Keratinocyte (primary cell): ENCODE data around the gene ABL1. TPM values are rescaled to one million over a fixed set of nuclear protein-coding genes. Genes with fewer than 3 reads are reported as not detected.

ENCODE experiments used
- DNase-seq: peaks from one replicate; pipeline ENCODE4 v3.0.0-alpha.2; 2011; ENCODE audit warnings: low read depth, missing footprints, low spot score
- FAIRE-seq: peaks from 2 replicates; lab custom pipeline; 2011; peaks lifted over from hg19 to GRCh38; lab: Jason Lieb, UNC
- H2AFZ ChIP-seq: 2 replicates; pipeline ENCODE4 v1.6.0; 2012; ENCODE audit warnings: low read length, control low read depth, inconsistent platforms; ENCODE audit not compliant: control insufficient read depth
- H3K27ac ChIP-seq: 2 replicates; pipeline ENCODE4 v1.5.1; 2011; ENCODE audit warnings: low read length; ENCODE audit not compliant: control insufficient read depth, insufficient read depth
- H3K27me3 ChIP-seq: 3 replicates; pipeline ENCODE4 v1.6.0; 2011; ENCODE audit warnings: low read length; ENCODE audit not compliant: control insufficient read depth, insufficient read depth; ENCODE audit errors: extremely low read depth
- H3K36me3 ChIP-seq, 2 experiments: 2 replicates in 1 of 2; 3 replicates in 1 of 2; pipeline ENCODE4 v1.5.1; 2011; ENCODE audit warnings: low read length in 2 of 2, mild to moderate bottlenecking in 1 of 2; ENCODE audit not compliant: control insufficient read depth in 2 of 2, insufficient read depth in 2 of 2; ENCODE audit errors: extremely low read depth in 1 of 2
- H3K4me1 ChIP-seq: 3 replicates; pipeline ENCODE4 v1.5.1; 2011; ENCODE audit warnings: low read length; ENCODE audit not compliant: control insufficient read depth, insufficient read depth; ENCODE audit errors: extremely low read depth
- H3K4me2 ChIP-seq: 3 replicates; pipeline ENCODE4 v1.6.0; 2011; ENCODE audit warnings: low read depth, low read length; ENCODE audit not compliant: control insufficient read depth, insufficient read depth; ENCODE audit errors: extremely low read depth
- H3K4me3 ChIP-seq, 3 experiments: fragments of 200-600 bp in 1 of 3; sonication (generic) in 1 of 3; 2 replicates in 2 of 3; 3 replicates in 1 of 3; pipeline ENCODE4 v1.5.1; 2011 to 2016; ENCODE audit warnings: low read length in 3 of 3, mild to moderate bottlenecking in 3 of 3, control low read depth in 2 of 3, inconsistent platforms in 1 of 3, low read depth in 1 of 3, mixed read lengths in 1 of 3, mixed run types in 1 of 3, moderate library complexity in 1 of 3; ENCODE audit not compliant: control insufficient read depth in 2 of 3, insufficient read depth in 2 of 3; ENCODE audit errors: extremely low read depth in 1 of 3
- H3K79me2 ChIP-seq: 2 replicates; pipeline ENCODE4 v1.6.0; 2012; ENCODE audit warnings: low read length; ENCODE audit not compliant: control insufficient read depth, insufficient read depth
- H3K9ac ChIP-seq: 3 replicates; pipeline ENCODE4 v1.6.0; 2011; ENCODE audit warnings: low read length; ENCODE audit not compliant: control insufficient read depth, insufficient read depth; ENCODE audit errors: extremely low read depth
- H3K9me1 ChIP-seq: 3 replicates; pipeline ENCODE4 v1.6.0; 2011; ENCODE audit warnings: low read length; ENCODE audit not compliant: control insufficient read depth, insufficient read depth; ENCODE audit errors: extremely low read depth
- H3K9me3 ChIP-seq: 2 replicates; pipeline ENCODE4 v1.5.1; 2012; ENCODE audit warnings: low read depth, low read length; ENCODE audit not compliant: control insufficient read depth
- H4K20me1 ChIP-seq: 3 replicates; pipeline ENCODE4 v1.6.0; 2011; ENCODE audit warnings: low read length; ENCODE audit not compliant: control insufficient read depth, insufficient read depth; ENCODE audit errors: extremely low read depth
- EZH2 ChIP-seq: IDR thresholded peaks from one replicate; pipeline ENCODE4 v1.6.1; 2012; ENCODE audit warnings: inconsistent platforms, mild to moderate bottlenecking, low read length, moderate library complexity
- dilution Hi-C: fragments of 300-500 bp; cut with MboI; formaldehyde crosslinking; loops from one replicate; pipeline ENCODE4 v1.7.0; 2020; ENCODE audit warnings: low sequenced_read_pairs; ENCODE audit not compliant: extremely low pct_ligation_motif_present
- polyA plus RNA-seq, 5 experiments: library from polyadenylated mRNA; depleted of rRNA in 3 of 5; stranded (reverse) in 3 of 5; stranded (forward) in 1 of 5; unstranded in 1 of 5; fragments of >200 nt; gene quantifications; 1 replicate in 1 of 5; 2 replicates in 3 of 5; 3 replicates in 1 of 5; pipeline versions ENCODE4 v1.2.1 to v1.2.3, GENCODE V29; 2011 to 2012; ENCODE audit warnings: missing spikeins in 2 of 5, low read depth in 1 of 5, low replicate concordance in 1 of 5
- TF ChIP-seq, protein P1 (sequence below), 3 experiments: IDR thresholded peaks in 1 of 3; conservative IDR thresholded peaks in 1 of 3; optimal IDR thresholded peaks in 1 of 3; 2 replicates in 2 of 3; 3 replicates in 1 of 3; pipeline versions ENCODE3 to v1.5.1; 2011; ENCODE audit warnings: low read length in 3 of 3, mild to moderate bottlenecking in 3 of 3, moderate library complexity in 2 of 3, control low read depth in 1 of 3, inconsistent platforms in 1 of 3; ENCODE audit not compliant: insufficient read depth in 2 of 3; ENCODE audit errors: extremely low read depth in 1 of 3

The ABL1 gene
- polyA plus RNA-seq, 1 donor (not counting 4 experiments of a cell fraction or from before 2014, with no cell fraction given) = 17.0 TPM

DNA sequence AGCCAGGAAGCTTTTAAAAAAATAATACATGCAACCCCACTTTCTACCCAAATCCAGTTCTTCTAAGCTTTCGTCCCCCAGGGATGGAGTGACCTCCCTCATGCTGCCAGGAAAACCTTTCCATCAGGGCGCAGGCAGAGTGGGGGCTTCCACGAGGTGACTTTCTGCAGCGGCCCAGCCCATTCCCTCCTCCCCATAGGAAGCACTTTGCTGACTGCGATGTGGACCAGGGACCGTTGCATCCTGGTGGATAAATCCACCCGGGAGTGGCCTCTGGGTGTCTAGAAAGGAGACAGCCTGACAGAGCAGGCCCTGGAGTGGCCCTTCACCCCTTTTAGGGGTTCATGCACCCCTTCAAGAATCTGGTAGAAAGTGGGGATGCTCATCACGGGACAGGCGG lies 60.0 kb downstream of the ABL1 start:
- no peak for TF ChIP-seq EZH2
- TF ChIP-seq, protein P1, sequence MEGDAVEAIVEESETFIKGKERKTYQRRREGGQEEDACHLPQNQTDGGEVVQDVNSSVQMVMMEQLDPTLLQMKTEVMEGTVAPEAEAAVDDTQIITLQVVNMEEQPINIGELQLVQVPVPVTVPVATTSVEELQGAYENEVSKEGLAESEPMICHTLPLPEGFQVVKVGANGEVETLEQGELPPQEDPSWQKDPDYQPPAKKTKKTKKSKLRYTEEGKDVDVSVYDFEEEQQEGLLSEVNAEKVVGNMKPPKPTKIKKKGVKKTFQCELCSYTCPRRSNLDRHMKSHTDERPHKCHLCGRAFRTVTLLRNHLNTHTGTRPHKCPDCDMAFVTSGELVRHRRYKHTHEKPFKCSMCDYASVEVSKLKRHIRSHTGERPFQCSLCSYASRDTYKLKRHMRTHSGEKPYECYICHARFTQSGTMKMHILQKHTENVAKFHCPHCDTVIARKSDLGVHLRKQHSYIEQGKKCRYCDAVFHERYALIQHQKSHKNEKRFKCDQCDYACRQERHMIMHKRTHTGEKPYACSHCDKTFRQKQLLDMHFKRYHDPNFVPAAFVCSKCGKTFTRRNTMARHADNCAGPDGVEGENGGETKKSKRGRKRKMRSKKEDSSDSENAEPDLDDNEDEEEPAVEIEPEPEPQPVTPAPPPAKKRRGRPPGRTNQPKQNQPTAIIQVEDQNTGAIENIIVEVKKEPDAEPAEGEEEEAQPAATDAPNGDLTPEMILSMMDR (optimal IDR thresholded peaks at IDR 0.05 in 1 of 3, IDR thresholded peaks at IDR 0.05 in 1 of 3, conservative IDR thresholded peaks at IDR 0.05 in 1 of 3; ENCODE audit: extremely low read depth in 1 of 3, insufficient read depth in 2 of 3, low read length in 3 of 3) = no peak
- H3K79me2 ChIP-seq = no peaks in the 10 kb centered on the region
- no peaks in the 10 kb centered on the region for H3K9me1 ChIP-seq
- peaks cover 34% of the 10 kb centered on the region for H3K27me3 ChIP-seq
- peaks cover 3% of the 10 kb centered on the region for H4K20me1 ChIP-seq
- no peak for DNase-seq
- dilution Hi-C loops = no loop called here
- no peaks in the 10 kb centered on the region for H3K9me3 ChIP-seq
- H3K27ac ChIP-seq = no peak overlapping the region
- H3K9ac ChIP-seq = no peak overlapping the region
- no peak for FAIRE-seq
- peaks cover 5 to 6% of the 10 kb centered on the region in 2 experiments for H3K36me3 ChIP-seq
- H3K4me1 ChIP-seq = no peaks in the 10 kb centered on the region
- no peak overlapping the region for H3K4me3 ChIP-seq
- no peak overlapping the region for H3K4me2 ChIP-seq
- no peak overlapping the region for H2AFZ ChIP-seq

DNA sequence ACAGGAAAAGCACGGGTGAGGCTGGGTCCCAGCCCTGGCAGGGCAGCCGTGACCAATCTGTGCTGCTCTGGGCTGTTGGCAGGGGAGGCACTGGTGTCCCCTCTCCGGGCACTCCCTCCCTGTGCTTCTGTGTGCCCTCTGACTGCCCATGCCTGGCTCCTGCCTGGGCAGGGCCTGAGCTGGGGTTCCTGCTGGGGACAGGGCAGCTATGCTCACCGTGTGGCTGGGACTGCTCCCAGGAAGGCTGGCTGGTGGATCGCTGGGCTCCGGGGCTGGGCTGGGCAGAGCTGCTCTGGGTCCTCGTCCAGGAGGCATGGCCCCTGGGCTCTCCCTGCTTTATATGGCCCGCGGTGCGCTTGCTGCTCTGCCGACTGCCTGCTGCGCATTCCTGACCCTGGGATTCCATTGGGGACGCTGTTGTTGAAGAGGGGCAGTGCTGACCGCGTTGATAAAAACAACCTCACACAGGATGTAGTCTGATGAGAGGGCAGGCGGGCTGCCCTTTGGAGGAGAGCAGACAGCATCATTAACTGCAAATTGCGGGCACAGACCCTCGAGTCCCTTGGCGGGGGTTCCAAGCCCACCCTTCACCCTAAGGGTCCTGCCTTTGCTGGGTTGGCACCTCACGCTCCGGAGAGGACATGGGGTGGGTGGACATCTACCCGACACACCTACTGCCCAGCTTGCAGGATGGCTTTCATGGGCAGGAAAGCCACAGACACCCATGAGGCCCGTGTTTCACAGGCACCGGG lies 60.6 kb downstream of the ABL1 start:
- Histone ChIP-seq H3K4me1 (no peaks in the 10 kb centered on the region), H3K4me3 (no peak overlapping the region), H3K27ac (no peak overlapping the region), H3K9me3 (no peaks in the 10 kb centered on the region), H3K27me3 (peaks cover 40% of the 10 kb centered on the region), H3K79me2 (no peaks in the 10 kb centered on the region), H4K20me1 (peaks cover 3% of the 10 kb centered on the region), H2AFZ (no peak overlapping the region), H3K4me2 (no peak overlapping the region), H3K9ac (no peak overlapping the region), H3K9me1 (no peaks in the 10 kb centered on the region), H3K36me3 (peaks cover 0 to 3% of the 10 kb centered on the region in 2 experiments)
- dilution Hi-C loops = no loop called here
- TF ChIP-seq EZH2 = no peak
- TF ChIP-seq, protein P1 (optimal IDR thresholded peaks at IDR 0.05 in 1 of 3, IDR thresholded peaks at IDR 0.05 in 1 of 3, conservative IDR thresholded peaks at IDR 0.05 in 1 of 3; ENCODE audit: extremely low read depth in 1 of 3, insufficient read depth in 2 of 3, low read length in 3 of 3) = no peak
- FAIRE-seq (no peak), DNase-seq (no peak)
